Measurements from ENCODE around the gene TPCN1. TPM values are rescaled to one million over a fixed set of nuclear protein-coding genes. Genes with fewer than 3 reads are reported as not detected.

TPCN1 gene
- total RNA-seq, 1 donor from 2014 or later, result 7.9 TPM

- peaks cover 19% of the 10 kb centered on the region for H3K4me1 Mint-ChIP-seq (ENCODE audit: low read depth, unreplicated experiment)
- TF ChIP-seq CTCF (IDR thresholded peaks at IDR 0.05; ENCODE audit: partially characterized antibody, unreplicated experiment), result no peak
- H3K27ac Mint-ChIP-seq (ENCODE audit: unreplicated experiment), result no peak overlapping the region
- H3K4me3 Mint-ChIP-seq (ENCODE audit: unreplicated experiment), result no peak overlapping the region
- no peak for DNase-seq
- no peaks in the 10 kb centered on the region for H3K36me3 Mint-ChIP-seq (ENCODE audit: unreplicated experiment)
- H3K27me3 Mint-ChIP-seq (ENCODE audit: unreplicated experiment), result no peaks in the 10 kb centered on the region
- peaks cover 6% of the 10 kb centered on the region for H3K9me3 Mint-ChIP-seq (ENCODE audit: unreplicated experiment)
These were observed 71.8 kb downstream of the TPCN1 start for GRCh38 chr12:113293100-113293499.

- peaks cover 9% of the 10 kb centered on the region for H3K9me3 Mint-ChIP-seq (ENCODE audit: unreplicated experiment)
- no peaks in the 10 kb centered on the region for H3K36me3 Mint-ChIP-seq (ENCODE audit: unreplicated experiment)
- DNase-seq, result no peak
- no peak for TF ChIP-seq CTCF (IDR thresholded peaks at IDR 0.05; ENCODE audit: partially characterized antibody, unreplicated experiment)
- H3K27me3 Mint-ChIP-seq (ENCODE audit: unreplicated experiment), result no peaks in the 10 kb centered on the region
- H3K4me3 Mint-ChIP-seq (ENCODE audit: unreplicated experiment), result no peak overlapping the region
- H3K27ac Mint-ChIP-seq (ENCODE audit: unreplicated experiment), result no peak overlapping the region
- peaks cover 23% of the 10 kb centered on the region for H3K4me1 Mint-ChIP-seq (ENCODE audit: low read depth, unreplicated experiment)
These were observed 74.8 kb downstream of the TPCN1 start for GRCh38 chr12:113295886-113296556.

- Mint-ChIP-seq H3K27ac (ENCODE audit: unreplicated experiment) (no peak overlapping the region), H3K36me3 (ENCODE audit: unreplicated experiment) (no peaks in the 10 kb centered on the region), H3K27me3 (ENCODE audit: unreplicated experiment) (peaks cover 2% of the 10 kb centered on the region), H3K9me3 (ENCODE audit: unreplicated experiment) (peaks cover 7% of the 10 kb centered on the region), H3K4me1 (ENCODE audit: low read depth, unreplicated experiment) (peaks cover 18% of the 10 kb centered on the region), H3K4me3 (ENCODE audit: unreplicated experiment) (no peak overlapping the region)
- TF ChIP-seq CTCF (IDR thresholded peaks at IDR 0.05; ENCODE audit: partially characterized antibody, unreplicated experiment), result no peak
- DNase-seq, result no peak
These were observed 75.4 kb downstream of the TPCN1 start for GRCh38 chr12:113296557-113297213.

- no peak for DNase-seq
- Mint-ChIP-seq H3K36me3 (ENCODE audit: unreplicated experiment) (no peaks in the 10 kb centered on the region), H3K4me3 (ENCODE audit: unreplicated experiment) (no peak overlapping the region), H3K27ac (ENCODE audit: unreplicated experiment) (no peak overlapping the region), H3K27me3 (ENCODE audit: unreplicated experiment) (peaks cover 4% of the 10 kb centered on the region), H3K9me3 (ENCODE audit: unreplicated experiment) (peaks cover 7% of the 10 kb centered on the region), H3K4me1 (ENCODE audit: low read depth, unreplicated experiment) (peaks cover 13% of the 10 kb centered on the region)
- no peak for TF ChIP-seq CTCF (IDR thresholded peaks at IDR 0.05; ENCODE audit: partially characterized antibody, unreplicated experiment)
These were observed 75.9 kb downstream of the TPCN1 start for GRCh38 chr12:113297214-113297587.
